Measurements from ENCODE around the gene MUC3A.
A peak's percentile ranks its signal among the peaks of the same experiment; 100 is the strongest.
"Not testable (repeated sequence)": the region's sequence is repeated elsewhere in the genome, so short reads cannot be mapped to it uniquely, and the experiment has no call there.

MUC3A gene

GRCh38 chr7:100949227-100949932 is at the start of gene MUC3A:
TSS of gene MUC3A (plus strand) at chr7:100949534. CDS start at chr7:100949625, 91 bp downstream.
- DNase-seq: no peak

GRCh38 chr7:100900978-100901377 is 48.4 kb upstream of the MUC3A start:
- no peak for DNase-seq

GRCh38 chr7:100901921-100902332 is 47.4 kb upstream of the MUC3A start:
- DNase-seq: no peak

- no peak for DNase-seq
Measured at GRCh38 chr7:100902638-100903037, 46.7 kb upstream of the MUC3A start.

- DNase-seq: no peak
Measured at GRCh38 chr7:100908512-100908911, 40.8 kb upstream of the MUC3A start.

- DNase-seq: not testable (repeated sequence)
Measured at GRCh38 chr7:100910443-100910842, 38.9 kb upstream of the MUC3A start.

GRCh38 chr7:100911484-100911883 is 37.9 kb upstream of the MUC3A start:
- DNase-seq: no peak

- DNase-seq: no peak
Measured at GRCh38 chr7:100914208-100914878, 35.0 kb upstream of the MUC3A start.

- no peak for DNase-seq
Measured at GRCh38 chr7:100914879-100915447, 34.4 kb upstream of the MUC3A start.

- DNase-seq: not testable (repeated sequence)
Measured at GRCh38 chr7:100919335-100919734, 30.0 kb upstream of the MUC3A start.

GRCh38 chr7:100919779-100920437 is 29.4 kb upstream of the MUC3A start:
- DNase-seq: not testable (repeated sequence)

- no peak for DNase-seq
Measured at GRCh38 chr7:100921039-100921438, 28.3 kb upstream of the MUC3A start.

- not testable (repeated sequence) for DNase-seq
Measured at GRCh38 chr7:100923616-100924015, 25.7 kb upstream of the MUC3A start.

- DNase-seq: no peak
Measured at GRCh38 chr7:100929808-100930174, 19.5 kb upstream of the MUC3A start.

- no peak for DNase-seq
Measured at GRCh38 chr7:100933734-100934133, 15.6 kb upstream of the MUC3A start.

GRCh38 chr7:100935381-100935780 is 14.0 kb upstream of the MUC3A start:
- DNase-seq: not testable (repeated sequence)

GRCh38 chr7:100936167-100936566 is 13.2 kb upstream of the MUC3A start:
- DNase-seq: not testable (repeated sequence)

- no peak for DNase-seq
Measured at GRCh38 chr7:100942045-100942774, 7.1 kb upstream of the MUC3A start.

GRCh38 chr7:100943693-100944092 is 5.6 kb upstream of the MUC3A start:
- peak; percentile 97 for DNase-seq

GRCh38 chr7:100944138-100944537 is 5.2 kb upstream of the MUC3A start:
- no peak for DNase-seq

- DNase-seq: no peak
Measured at GRCh38 chr7:100946111-100946510, 3.2 kb upstream of the MUC3A start.

- DNase-seq: no peak
Measured at GRCh38 chr7:100946766-100947365, 2.5 kb upstream of the MUC3A start.

Measured in NCI-H2171 treated with DMSO at 0.1 percent for 48 hours (cell line).